HL-60 (cell line): Measurements from ENCODE around the gene MRPL11.

ENCODE experiments used
- DNase-seq, 2 experiments: peaks; one replicate each; pipeline ENCODE4 v3.0.0-alpha.2; 2010 to 2020; ENCODE audit warnings: low read depth in 1 of 2, low spot score in 1 of 2
- H3K27ac ChIP-seq: fragments of 250-450 bp; sonication (Bioruptor Pico); replicated peaks from 2 replicates; pipeline ENCODE4 v1.5.1; 2020; ENCODE audit warnings: mild to moderate bottlenecking, moderate library complexity
- H3K27me3 ChIP-seq: fragments of 250-450 bp; sonication (Bioruptor Pico); 2 replicates; pipeline ENCODE4 v1.5.1; 2021; ENCODE audit warnings: mild to moderate bottlenecking, moderate library complexity; ENCODE audit not compliant: insufficient read depth, poor library complexity, severe bottlenecking
- H3K4me3 ChIP-seq: replicated peaks from 2 replicates; pipeline ENCODE4 v1.5.1; 2011; ENCODE audit warnings: mild to moderate bottlenecking, control low read depth, low read length; ENCODE audit not compliant: insufficient read depth
- GABPA ChIP-seq: IDR thresholded peaks from 2 replicates; pipeline ENCODE4 v1.6.1; 2012; ENCODE audit warnings: low read depth
- POLR2AphosphoS5 ChIP-seq: IDR thresholded peaks from 2 replicates; pipeline ENCODE4 v1.6.1; 2012; ENCODE audit warnings: low read depth
- REST ChIP-seq: IDR thresholded peaks from 2 replicates; pipeline ENCODE4 v1.6.1; 2012; ENCODE audit warnings: low read depth; ENCODE audit not compliant: insufficient replicate concordance
- SPI1 ChIP-seq: IDR thresholded peaks from 2 replicates; pipeline ENCODE4 v1.6.1; 2012; ENCODE audit warnings: low read depth, mild to moderate bottlenecking, borderline replicate concordance
- TF ChIP-seq, protein P1 (sequence below): IDR thresholded peaks from one replicate; pipeline ENCODE4 v1.5.1; 2011; ENCODE audit warnings: low read length, control low read depth, inconsistent platforms; ENCODE audit not compliant: insufficient read depth

MRPL11 gene

GRCh38 chr11:66457826-66458225, 19.2 kb upstream of the MRPL11 start:
- Histone ChIP-seq H3K27ac (no peak overlapping the region), H3K27me3 (no peaks in the 10 kb centered on the region), H3K4me3 (no peak overlapping the region)
- DNase-seq: peak in 1 of 2 experiments; percentile 65
- TF ChIP-seq GABPA (no peak), REST (no peak), POLR2AphosphoS5 (no peak), SPI1 (peak; percentile 88)
- TF ChIP-seq, protein P1, sequence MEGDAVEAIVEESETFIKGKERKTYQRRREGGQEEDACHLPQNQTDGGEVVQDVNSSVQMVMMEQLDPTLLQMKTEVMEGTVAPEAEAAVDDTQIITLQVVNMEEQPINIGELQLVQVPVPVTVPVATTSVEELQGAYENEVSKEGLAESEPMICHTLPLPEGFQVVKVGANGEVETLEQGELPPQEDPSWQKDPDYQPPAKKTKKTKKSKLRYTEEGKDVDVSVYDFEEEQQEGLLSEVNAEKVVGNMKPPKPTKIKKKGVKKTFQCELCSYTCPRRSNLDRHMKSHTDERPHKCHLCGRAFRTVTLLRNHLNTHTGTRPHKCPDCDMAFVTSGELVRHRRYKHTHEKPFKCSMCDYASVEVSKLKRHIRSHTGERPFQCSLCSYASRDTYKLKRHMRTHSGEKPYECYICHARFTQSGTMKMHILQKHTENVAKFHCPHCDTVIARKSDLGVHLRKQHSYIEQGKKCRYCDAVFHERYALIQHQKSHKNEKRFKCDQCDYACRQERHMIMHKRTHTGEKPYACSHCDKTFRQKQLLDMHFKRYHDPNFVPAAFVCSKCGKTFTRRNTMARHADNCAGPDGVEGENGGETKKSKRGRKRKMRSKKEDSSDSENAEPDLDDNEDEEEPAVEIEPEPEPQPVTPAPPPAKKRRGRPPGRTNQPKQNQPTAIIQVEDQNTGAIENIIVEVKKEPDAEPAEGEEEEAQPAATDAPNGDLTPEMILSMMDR: no peak

- no peak for TF ChIP-seq GABPA
- no peak for TF ChIP-seq SPI1
- TF ChIP-seq REST: no peak
- TF ChIP-seq, protein P1: no peak
- no peak for TF ChIP-seq POLR2AphosphoS5
- Histone ChIP-seq H3K4me3 (no peak overlapping the region), H3K27ac (no peak overlapping the region), H3K27me3 (no peaks in the 10 kb centered on the region)
- no peak for DNase-seq
Measured at GRCh38 chr11:66454828-66455227, 16.2 kb upstream of the MRPL11 start.

DNA sequence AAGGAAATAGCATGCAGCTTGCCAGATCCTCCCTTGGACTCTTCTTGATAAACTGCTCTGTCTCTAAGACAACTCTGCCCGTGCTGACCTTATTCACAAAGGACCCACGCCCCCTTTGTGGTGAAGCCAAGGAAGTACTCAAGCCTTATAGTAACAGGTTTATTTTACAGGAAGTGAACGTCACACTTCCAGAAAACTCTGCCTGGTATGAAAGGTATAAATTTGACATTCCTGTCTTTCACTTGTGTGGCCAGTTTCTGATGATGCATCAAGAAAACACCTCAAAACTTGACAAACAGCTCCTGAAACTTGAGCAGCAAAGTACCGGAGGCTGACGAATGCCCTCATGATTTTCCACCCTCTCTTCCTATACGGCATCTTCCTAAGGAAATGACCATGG, 15.6 kb upstream of the MRPL11 start:
- no peak overlapping the region for H3K27ac ChIP-seq
- TF ChIP-seq REST (no peak), SPI1 (no peak), POLR2AphosphoS5 (no peak), GABPA (no peak)
- TF ChIP-seq, protein P1: no peak
- no peak for DNase-seq
- no peaks in the 10 kb centered on the region for H3K27me3 ChIP-seq
- no peak overlapping the region for H3K4me3 ChIP-seq
